Peyer's patch (tissue), 4 donors: ENCODE data around the gene NANOS3.

ENCODE experiments used
- POLR2A ChIP-seq, 2 donors: fragments of 450-650 bp; IDR thresholded peaks; one replicate each; pipeline ENCODE4 v1.5.1; 2017; ENCODE audit warnings: antibody characterized with exemption in 2 of 2, mild to moderate bottlenecking in 2 of 2, moderate library complexity in 2 of 2
- TF ChIP-seq, protein P1 (sequence below), 6 experiments: fragments of 450-650 bp in 4 of 6; fragments of 200-600 bp in 2 of 6; sonication (generic) in 1 of 6; IDR thresholded peaks; one replicate each; pipeline ENCODE4 v1.5.1; 2017 to 2019; ENCODE audit warnings: antibody characterized with exemption in 6 of 6, mild to moderate bottlenecking in 3 of 6, moderate library complexity in 1 of 6

DNA sequence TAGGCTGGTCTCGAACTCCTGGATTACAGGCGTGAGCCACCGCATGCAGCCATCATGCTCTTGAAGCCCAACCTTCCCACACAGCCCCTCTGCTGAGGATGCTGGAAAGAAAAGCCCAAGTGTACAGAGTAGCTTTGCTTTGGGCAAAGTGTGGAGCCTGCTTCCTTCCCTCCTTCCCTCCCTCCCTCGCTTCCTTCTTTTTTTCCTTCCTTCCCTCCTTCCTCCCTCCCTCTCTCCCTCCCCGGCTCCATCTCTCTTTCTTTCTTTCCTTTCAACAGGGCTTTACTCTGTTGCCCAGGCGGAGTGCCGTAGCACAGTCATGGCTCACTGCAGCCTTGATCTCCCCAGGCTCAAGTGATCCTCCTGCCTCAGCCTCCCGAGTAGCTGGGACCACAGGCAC, 31.7 kb downstream of the NANOS3 start:
- TF ChIP-seq, protein P1, sequence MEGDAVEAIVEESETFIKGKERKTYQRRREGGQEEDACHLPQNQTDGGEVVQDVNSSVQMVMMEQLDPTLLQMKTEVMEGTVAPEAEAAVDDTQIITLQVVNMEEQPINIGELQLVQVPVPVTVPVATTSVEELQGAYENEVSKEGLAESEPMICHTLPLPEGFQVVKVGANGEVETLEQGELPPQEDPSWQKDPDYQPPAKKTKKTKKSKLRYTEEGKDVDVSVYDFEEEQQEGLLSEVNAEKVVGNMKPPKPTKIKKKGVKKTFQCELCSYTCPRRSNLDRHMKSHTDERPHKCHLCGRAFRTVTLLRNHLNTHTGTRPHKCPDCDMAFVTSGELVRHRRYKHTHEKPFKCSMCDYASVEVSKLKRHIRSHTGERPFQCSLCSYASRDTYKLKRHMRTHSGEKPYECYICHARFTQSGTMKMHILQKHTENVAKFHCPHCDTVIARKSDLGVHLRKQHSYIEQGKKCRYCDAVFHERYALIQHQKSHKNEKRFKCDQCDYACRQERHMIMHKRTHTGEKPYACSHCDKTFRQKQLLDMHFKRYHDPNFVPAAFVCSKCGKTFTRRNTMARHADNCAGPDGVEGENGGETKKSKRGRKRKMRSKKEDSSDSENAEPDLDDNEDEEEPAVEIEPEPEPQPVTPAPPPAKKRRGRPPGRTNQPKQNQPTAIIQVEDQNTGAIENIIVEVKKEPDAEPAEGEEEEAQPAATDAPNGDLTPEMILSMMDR (IDR thresholded peaks at IDR 0.05): no peak
- no peak for TF ChIP-seq POLR2A (IDR thresholded peaks at IDR 0.05)
